Ishikawa (cell line): ENCODE results near the gene WBP2.

Experiments
- CEBPB ChIP-seq: IDR thresholded peaks from 2 replicates; pipeline ENCODE4 v1.6.1; 2012
- CREB1 ChIP-seq: IDR thresholded peaks from 2 replicates; pipeline ENCODE4 v1.6.1; 2012; ENCODE audit warnings: low read depth
- EP300 ChIP-seq: IDR thresholded peaks from 2 replicates; pipeline ENCODE4 v1.6.1; 2012; ENCODE audit warnings: borderline replicate concordance
- RAD21 ChIP-seq: IDR thresholded peaks from 2 replicates; pipeline ENCODE4 v1.6.1; 2012; ENCODE audit warnings: low read depth
- YY1 ChIP-seq: IDR thresholded peaks from 2 replicates; pipeline ENCODE4 v1.6.1; 2012; ENCODE audit warnings: low read depth
- TF ChIP-seq, protein P1 (sequence below): IDR thresholded peaks from 2 replicates; pipeline ENCODE4 v1.6.1; 2012
- TF ChIP-seq, protein P2 (sequence below): IDR thresholded peaks from 2 replicates; pipeline ENCODE4 v1.6.1; 2012; ENCODE audit warnings: low read depth, mild to moderate bottlenecking

DNA sequence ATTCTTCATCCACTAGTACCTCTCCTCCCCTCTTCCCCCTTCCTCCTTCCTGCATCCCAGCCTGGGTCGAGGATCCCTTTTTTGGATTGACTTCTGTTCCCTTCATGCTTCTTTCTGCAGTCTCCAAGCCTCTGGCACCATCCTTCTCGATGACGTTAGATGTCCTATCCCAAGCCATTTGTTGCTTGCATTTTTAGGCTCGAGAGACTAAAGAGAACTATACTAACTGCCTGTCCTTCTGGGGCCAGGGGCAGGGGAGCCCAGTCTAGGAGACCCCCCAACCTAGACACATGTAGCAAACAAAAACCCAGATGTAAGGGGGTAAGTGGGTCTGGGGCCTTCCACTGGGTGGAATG lies 46.6 kb downstream of the WBP2 start:
- TF ChIP-seq RAD21: no peak
- no peak for TF ChIP-seq EP300
- TF ChIP-seq CEBPB: no peak
- TF ChIP-seq YY1: no peak
- TF ChIP-seq, protein P1, sequence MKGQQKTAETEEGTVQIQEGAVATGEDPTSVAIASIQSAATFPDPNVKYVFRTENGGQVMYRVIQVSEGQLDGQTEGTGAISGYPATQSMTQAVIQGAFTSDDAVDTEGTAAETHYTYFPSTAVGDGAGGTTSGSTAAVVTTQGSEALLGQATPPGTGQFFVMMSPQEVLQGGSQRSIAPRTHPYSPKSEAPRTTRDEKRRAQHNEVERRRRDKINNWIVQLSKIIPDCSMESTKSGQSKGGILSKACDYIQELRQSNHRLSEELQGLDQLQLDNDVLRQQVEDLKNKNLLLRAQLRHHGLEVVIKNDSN: no peak
- no peak for TF ChIP-seq CREB1
- TF ChIP-seq, protein P2, sequence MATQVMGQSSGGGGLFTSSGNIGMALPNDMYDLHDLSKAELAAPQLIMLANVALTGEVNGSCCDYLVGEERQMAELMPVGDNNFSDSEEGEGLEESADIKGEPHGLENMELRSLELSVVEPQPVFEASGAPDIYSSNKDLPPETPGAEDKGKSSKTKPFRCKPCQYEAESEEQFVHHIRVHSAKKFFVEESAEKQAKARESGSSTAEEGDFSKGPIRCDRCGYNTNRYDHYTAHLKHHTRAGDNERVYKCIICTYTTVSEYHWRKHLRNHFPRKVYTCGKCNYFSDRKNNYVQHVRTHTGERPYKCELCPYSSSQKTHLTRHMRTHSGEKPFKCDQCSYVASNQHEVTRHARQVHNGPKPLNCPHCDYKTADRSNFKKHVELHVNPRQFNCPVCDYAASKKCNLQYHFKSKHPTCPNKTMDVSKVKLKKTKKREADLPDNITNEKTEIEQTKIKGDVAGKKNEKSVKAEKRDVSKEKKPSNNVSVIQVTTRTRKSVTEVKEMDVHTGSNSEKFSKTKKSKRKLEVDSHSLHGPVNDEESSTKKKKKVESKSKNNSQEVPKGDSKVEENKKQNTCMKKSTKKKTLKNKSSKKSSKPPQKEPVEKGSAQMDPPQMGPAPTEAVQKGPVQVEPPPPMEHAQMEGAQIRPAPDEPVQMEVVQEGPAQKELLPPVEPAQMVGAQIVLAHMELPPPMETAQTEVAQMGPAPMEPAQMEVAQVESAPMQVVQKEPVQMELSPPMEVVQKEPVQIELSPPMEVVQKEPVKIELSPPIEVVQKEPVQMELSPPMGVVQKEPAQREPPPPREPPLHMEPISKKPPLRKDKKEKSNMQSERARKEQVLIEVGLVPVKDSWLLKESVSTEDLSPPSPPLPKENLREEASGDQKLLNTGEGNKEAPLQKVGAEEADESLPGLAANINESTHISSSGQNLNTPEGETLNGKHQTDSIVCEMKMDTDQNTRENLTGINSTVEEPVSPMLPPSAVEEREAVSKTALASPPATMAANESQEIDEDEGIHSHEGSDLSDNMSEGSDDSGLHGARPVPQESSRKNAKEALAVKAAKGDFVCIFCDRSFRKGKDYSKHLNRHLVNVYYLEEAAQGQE: no peak
